ENCODE data around the gene TCF12.

The TCF12 gene

GRCh38 chr15:57118013-57118799 lies 199.8 kb downstream of the TCF12 start:
- TF ChIP-seq YY1 (IDR thresholded peaks at IDR 0.05; ENCODE audit: low read depth) (no peak), TCF12 (IDR thresholded peaks at IDR 0.05; ENCODE audit: low read depth) (no peak), MAX (IDR thresholded peaks at IDR 0.05) (no peak), ZBTB7A (IDR thresholded peaks at IDR 0.05; ENCODE audit: low read depth) (no peak), RAD21 (IDR thresholded peaks at IDR 0.05; ENCODE audit: low read depth) (no peak), TAF1 (IDR thresholded peaks at IDR 0.05; ENCODE audit: low read depth) (no peak), EGR1 (IDR thresholded peaks at IDR 0.05) (no peak), TEAD4 (IDR thresholded peaks at IDR 0.05) (no peak), USF1 (IDR thresholded peaks at IDR 0.05) (no peak), FOXM1 (IDR thresholded peaks at IDR 0.05; ENCODE audit: borderline replicate concordance, low read depth) (no peak), CEBPB (IDR thresholded peaks at IDR 0.05) (no peak), EP300 (IDR thresholded peaks at IDR 0.05; ENCODE audit: borderline replicate concordance) (no peak), NFIC (IDR thresholded peaks at IDR 0.05) (no peak), REST (IDR thresholded peaks at IDR 0.05; ENCODE audit: low read depth) (no peak), CREB1 (IDR thresholded peaks at IDR 0.05; ENCODE audit: low read depth) (no peak)

- TF ChIP-seq NFIC (IDR thresholded peaks at IDR 0.05) (no peak), EP300 (IDR thresholded peaks at IDR 0.05; ENCODE audit: borderline replicate concordance) (no peak), EGR1 (IDR thresholded peaks at IDR 0.05) (no peak), FOXM1 (IDR thresholded peaks at IDR 0.05; ENCODE audit: borderline replicate concordance, low read depth) (no peak), USF1 (IDR thresholded peaks at IDR 0.05) (no peak), CREB1 (IDR thresholded peaks at IDR 0.05; ENCODE audit: low read depth) (no peak), REST (IDR thresholded peaks at IDR 0.05; ENCODE audit: low read depth) (no peak), CEBPB (IDR thresholded peaks at IDR 0.05) (no peak), TAF1 (IDR thresholded peaks at IDR 0.05; ENCODE audit: low read depth) (no peak), MAX (IDR thresholded peaks at IDR 0.05) (no peak), TCF12 (IDR thresholded peaks at IDR 0.05; ENCODE audit: low read depth) (no peak), YY1 (IDR thresholded peaks at IDR 0.05; ENCODE audit: low read depth) (no peak), ZBTB7A (IDR thresholded peaks at IDR 0.05; ENCODE audit: low read depth) (no peak), TEAD4 (IDR thresholded peaks at IDR 0.05) (no peak), RAD21 (IDR thresholded peaks at IDR 0.05; ENCODE audit: low read depth) (no peak)
Observed at GRCh38 chr15:57122080-57122840, 203.8 kb downstream of the TCF12 start.

GRCh38 chr15:57124036-57124435 lies 205.6 kb downstream of the TCF12 start:
- TF ChIP-seq FOXM1 (IDR thresholded peaks at IDR 0.05; ENCODE audit: borderline replicate concordance, low read depth) (no peak), CEBPB (IDR thresholded peaks at IDR 0.05) (no peak), EP300 (IDR thresholded peaks at IDR 0.05; ENCODE audit: borderline replicate concordance) (no peak), ZBTB7A (IDR thresholded peaks at IDR 0.05; ENCODE audit: low read depth) (no peak), CREB1 (IDR thresholded peaks at IDR 0.05; ENCODE audit: low read depth) (no peak), USF1 (IDR thresholded peaks at IDR 0.05) (no peak), YY1 (IDR thresholded peaks at IDR 0.05; ENCODE audit: low read depth) (no peak), TAF1 (IDR thresholded peaks at IDR 0.05; ENCODE audit: low read depth) (no peak), NFIC (IDR thresholded peaks at IDR 0.05) (no peak), EGR1 (IDR thresholded peaks at IDR 0.05) (no peak), RAD21 (IDR thresholded peaks at IDR 0.05; ENCODE audit: low read depth) (no peak), REST (IDR thresholded peaks at IDR 0.05; ENCODE audit: low read depth) (no peak), TEAD4 (IDR thresholded peaks at IDR 0.05) (no peak), MAX (IDR thresholded peaks at IDR 0.05) (no peak)
